Gastroesophageal sphincter (tissue), 4 donors: Measurements from ENCODE around the gene MAML2. TPM values are rescaled to one million over a fixed set of nuclear protein-coding genes. Genes with fewer than 3 reads are reported as not detected.

ENCODE experiments used
- ATAC-seq: fragments of 150-250 bp; one replicate; pipeline ENCODE4 v1.9.1; 2016; ENCODE audit warnings: mild to moderate bottlenecking, moderate library complexity
- H3K27ac ChIP-seq, 4 donors: fragments of 200-600 bp; sonication (generic) in 3 of 4; 1 replicate in 3 of 4; 2 replicates in 1 of 4; pipeline ENCODE4 v1.5.1; 2016 to 2019
- H3K27me3 ChIP-seq: fragments of 200-600 bp; sonication (generic); one replicate; pipeline ENCODE4 v1.5.1; 2019
- H3K36me3 ChIP-seq, 2 donors: fragments of 200-600 bp; sonication (generic); one replicate each; pipeline ENCODE4 v1.5.1; 2019; ENCODE audit warnings: control low read depth in 1 of 2
- H3K4me1 ChIP-seq, 3 donors: fragments of 200-600 bp; sonication (generic); 1 replicate in 2 of 3; 2 replicates in 1 of 3; pipeline ENCODE4 v1.5.1; 2016 to 2019; ENCODE audit warnings: control low read depth in 2 of 3
- H3K4me3 ChIP-seq, 2 donors: fragments of 200-600 bp; sonication (generic); one replicate each; pipeline ENCODE4 v1.5.1; 2019; ENCODE audit warnings: mild to moderate bottlenecking in 1 of 2, moderate library complexity in 1 of 2
- H3K9me3 ChIP-seq, 3 donors: fragments of 200-600 bp; sonication (generic); one replicate each; pipeline ENCODE4 v1.5.1; 2017 to 2019; ENCODE audit warnings: control low read depth in 2 of 3
- EP300 ChIP-seq: sonication (generic); formaldehyde crosslinking; IDR thresholded peaks from one replicate; pipeline ENCODE4 v1.6.1; 2017; ENCODE audit warnings: antibody characterized with exemption, mild to moderate bottlenecking
- POLR2A ChIP-seq, 2 donors: fragments of 450-650 bp; IDR thresholded peaks; one replicate each; pipeline ENCODE4 v1.6.1; 2017; ENCODE audit warnings: antibody characterized with exemption in 2 of 2, mild to moderate bottlenecking in 2 of 2, moderate library complexity in 1 of 2
- POLR2AphosphoS5 ChIP-seq: sonication (generic); formaldehyde crosslinking; IDR thresholded peaks from one replicate; pipeline ENCODE4 v1.6.1; 2017; ENCODE audit warnings: antibody characterized with exemption
- WGBS, 2 donors: methylation state at CpG; one replicate each; pipeline ENCODE4 v1.1.5; 2018; ENCODE audit warnings: low coverage in 1 of 2; 5-methylcytosine and 5-hydroxymethylcytosine counted together
- total RNA-seq, 4 donors: library from RNA; depleted of rRNA; stranded (reverse); fragments of >200 nt; gene quantifications; one replicate each; pipeline ENCODE4 v1.1.0, GENCODE V29; 2016
- TF ChIP-seq, protein P1 (sequence below), 4 experiments: fragments of 200-600 bp in 2 of 4; fragments of 450-650 bp in 2 of 4; sonication (generic) in 1 of 4; IDR thresholded peaks; one replicate each; pipeline ENCODE4 v1.5.1; 2017 to 2019; ENCODE audit warnings: antibody characterized with exemption in 4 of 4, mild to moderate bottlenecking in 2 of 4, moderate library complexity in 2 of 4

Gene MAML2
- total RNA-seq, 4 donors from 2014 or later, result 15.8 to 31.8 (median 23.7) TPM

GRCh38 chr11:96092511-96092910 lies 250.5 kb downstream of the MAML2 start:
- no peak overlapping the region for H3K27ac ChIP-seq
- no peak for ATAC-seq
- H3K9me3 ChIP-seq, result no peaks in the 10 kb centered on the region
- H3K4me1 ChIP-seq, result peaks cover 4 to 26% (median 4%) of the 10 kb centered on the region in 3 donors
- no peak overlapping the region for H3K4me3 ChIP-seq
- no peak for TF ChIP-seq POLR2A (IDR thresholded peaks at IDR 0.05)
- TF ChIP-seq POLR2AphosphoS5, result no peak
- TF ChIP-seq, protein P1, sequence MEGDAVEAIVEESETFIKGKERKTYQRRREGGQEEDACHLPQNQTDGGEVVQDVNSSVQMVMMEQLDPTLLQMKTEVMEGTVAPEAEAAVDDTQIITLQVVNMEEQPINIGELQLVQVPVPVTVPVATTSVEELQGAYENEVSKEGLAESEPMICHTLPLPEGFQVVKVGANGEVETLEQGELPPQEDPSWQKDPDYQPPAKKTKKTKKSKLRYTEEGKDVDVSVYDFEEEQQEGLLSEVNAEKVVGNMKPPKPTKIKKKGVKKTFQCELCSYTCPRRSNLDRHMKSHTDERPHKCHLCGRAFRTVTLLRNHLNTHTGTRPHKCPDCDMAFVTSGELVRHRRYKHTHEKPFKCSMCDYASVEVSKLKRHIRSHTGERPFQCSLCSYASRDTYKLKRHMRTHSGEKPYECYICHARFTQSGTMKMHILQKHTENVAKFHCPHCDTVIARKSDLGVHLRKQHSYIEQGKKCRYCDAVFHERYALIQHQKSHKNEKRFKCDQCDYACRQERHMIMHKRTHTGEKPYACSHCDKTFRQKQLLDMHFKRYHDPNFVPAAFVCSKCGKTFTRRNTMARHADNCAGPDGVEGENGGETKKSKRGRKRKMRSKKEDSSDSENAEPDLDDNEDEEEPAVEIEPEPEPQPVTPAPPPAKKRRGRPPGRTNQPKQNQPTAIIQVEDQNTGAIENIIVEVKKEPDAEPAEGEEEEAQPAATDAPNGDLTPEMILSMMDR (IDR thresholded peaks at IDR 0.05), result no peak
- no peak for TF ChIP-seq EP300
- no peaks in the 10 kb centered on the region for H3K27me3 ChIP-seq
- H3K36me3 ChIP-seq, result peaks cover 0 to 22% of the 10 kb centered on the region in 2 donors
- 100% methylated on average over 1 of the region's 8 CpGs; no CpG with 5 or more reads in 1 of the 2 donors for WGBS, 2 donors

DNA sequence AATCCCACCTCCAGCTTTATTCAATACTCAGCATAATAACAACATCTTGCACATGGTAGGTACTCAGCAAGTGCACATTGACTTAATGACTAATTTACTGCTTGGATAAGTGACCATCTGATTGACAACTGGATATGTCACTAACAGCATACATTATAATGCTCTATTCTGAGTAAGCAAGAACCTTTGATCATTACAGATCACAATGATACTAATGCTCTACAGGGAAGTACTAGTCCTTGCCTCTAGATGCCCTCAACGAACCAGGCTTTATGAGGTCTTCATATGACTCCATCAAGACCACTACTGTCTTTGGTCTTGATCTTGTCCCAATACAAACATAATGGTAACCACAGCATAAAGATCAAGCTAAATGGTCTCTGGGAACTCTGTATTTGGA lies 251.5 kb downstream of the MAML2 start:
- WGBS, 2 donors, result 67 to 100% methylated on average over 1 of the region's 1 CpG
- H3K4me1 ChIP-seq, result peaks cover 4 to 22% (median 4%) of the 10 kb centered on the region in 3 donors
- no peak for TF ChIP-seq POLR2A (IDR thresholded peaks at IDR 0.05)
- no peak for TF ChIP-seq POLR2AphosphoS5
- TF ChIP-seq, protein P1 (IDR thresholded peaks at IDR 0.05), result no peak
- TF ChIP-seq EP300, result no peak
- H3K36me3 ChIP-seq, result peaks cover 0 to 22% of the 10 kb centered on the region in 2 donors
- H3K9me3 ChIP-seq, result no peaks in the 10 kb centered on the region
- ATAC-seq, result no peak
- no peaks in the 10 kb centered on the region for H3K27me3 ChIP-seq
- H3K27ac ChIP-seq, result no peak overlapping the region
- H3K4me3 ChIP-seq, result no peak overlapping the region

- 50% methylated on average over 4 to 5 of the region's 5 CpGs for WGBS, 2 donors
- H3K4me3 ChIP-seq, result no peak overlapping the region
- no peaks in the 10 kb centered on the region for H3K9me3 ChIP-seq
- ATAC-seq, result no peak
- TF ChIP-seq EP300 (no peak), POLR2A (IDR thresholded peaks at IDR 0.05) (no peak), POLR2AphosphoS5 (no peak)
- TF ChIP-seq, protein P1 (IDR thresholded peaks at IDR 0.05), result no peak
- H3K4me1 ChIP-seq, result peaks cover 4 to 14% (median 4%) of the 10 kb centered on the region in 3 donors
- no peak overlapping the region for H3K27ac ChIP-seq
- H3K36me3 ChIP-seq, result peaks cover 0 to 22% of the 10 kb centered on the region in 2 donors
- H3K27me3 ChIP-seq, result no peaks in the 10 kb centered on the region
These were observed 252.3 kb downstream of the MAML2 start for GRCh38 chr11:96090711-96091110.

GRCh38 chr11:96088914-96089313 lies 254.1 kb downstream of the MAML2 start:
- Histone ChIP-seq H3K4me1 (peaks cover 4 to 14% (median 4%) of the 10 kb centered on the region in 3 donors), H3K27ac (no peak overlapping the region), H3K4me3 (no peak overlapping the region), H3K36me3 (peaks cover 0 to 22% of the 10 kb centered on the region in 2 donors), H3K27me3 (no peaks in the 10 kb centered on the region), H3K9me3 (no peaks in the 10 kb centered on the region)
- 64 to 75% methylated on average over 3 of the region's 3 CpGs for WGBS, 2 donors
- TF ChIP-seq POLR2AphosphoS5 (no peak), EP300 (no peak), POLR2A (IDR thresholded peaks at IDR 0.05) (no peak)
- TF ChIP-seq, protein P1 (IDR thresholded peaks at IDR 0.05), result no peak
- ATAC-seq, result no peak

DNA sequence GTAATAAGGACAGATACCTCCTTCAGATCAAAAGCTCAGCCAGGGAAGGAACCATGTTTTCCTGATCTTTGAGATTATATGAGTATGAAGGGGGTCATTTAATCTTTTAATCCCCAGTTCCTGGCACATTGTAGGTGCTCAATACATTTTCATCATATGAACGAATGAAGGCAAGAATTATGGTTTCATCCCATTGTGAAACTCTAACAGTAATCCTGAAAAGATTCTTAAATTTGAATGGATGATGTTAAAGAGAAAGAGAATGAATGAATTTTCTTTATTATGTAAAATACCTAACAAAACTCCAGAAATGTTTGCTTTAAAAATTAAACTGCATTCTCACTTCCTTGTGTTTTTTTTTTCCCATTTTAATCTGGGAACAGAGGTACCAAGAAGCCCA lies 256.9 kb downstream of the MAML2 start:
- Histone ChIP-seq H3K27me3 (no peaks in the 10 kb centered on the region), H3K4me3 (no peak overlapping the region), H3K9me3 (no peaks in the 10 kb centered on the region), H3K36me3 (peaks cover 0 to 1% of the 10 kb centered on the region in 2 donors), H3K4me1 (peaks cover 4 to 12% (median 4%) of the 10 kb centered on the region in 3 donors), H3K27ac (no peak overlapping the region)
- TF ChIP-seq, protein P1 (IDR thresholded peaks at IDR 0.05), result no peak
- TF ChIP-seq POLR2AphosphoS5 (no peak), EP300 (no peak), POLR2A (IDR thresholded peaks at IDR 0.05) (no peak)
- ATAC-seq, result no peak
- 100% methylated on average over 1 of the region's 1 CpG for WGBS, 2 donors
